Endothelial cell of umbilical vein (primary cell): ENCODE measurements around the gene RTP3. TPM values are rescaled to one million over a fixed set of nuclear protein-coding genes. Genes with fewer than 3 reads are reported as not detected.

ENCODE experiments used
- BruUV-seq: library from RNA; stranded (reverse); fragments of 400-500 nt; replicated peaks from 2 replicates; lab custom pipeline; 2021; lab: Mats Ljungman, UMichigan
- CTCF ChIA-PET: fragments of 300-600, 350-600 bp; sonication (Branson Sonifier 250); formaldehyde crosslinking; loops from one replicate; lab custom pipeline; 2021; ENCODE audit warnings: antibody characterized with exemption, inconsistent platforms; lab: Charles Lee
- POLR2A ChIA-PET: fragments of 300-600, 350-600 bp; sonication (Branson Sonifier 250); formaldehyde crosslinking; loops from one replicate; lab custom pipeline; 2021; ENCODE audit warnings: antibody characterized with exemption, inconsistent platforms; lab: Charles Lee
- DNase-seq: peaks from one replicate; pipeline ENCODE4 v3.0.0-alpha.2; 2011; ENCODE audit warnings: low read depth, low spot score
- FAIRE-seq: peaks from 2 replicates; lab custom pipeline; 2011; peaks lifted over from hg19 to GRCh38; lab: Jason Lieb, UNC
- H2AFZ ChIP-seq: 2 replicates; pipeline ENCODE4 v1.6.0; 2012; ENCODE audit warnings: low read depth, low read length, control low read depth, inconsistent platforms
- H3K27ac ChIP-seq: 2 replicates; pipeline ENCODE4 v1.5.1; 2011; ENCODE audit warnings: low read depth, mild to moderate bottlenecking, control low read depth, low read length, moderate library complexity; ENCODE audit not compliant: insufficient read depth
- H3K27me3 ChIP-seq, 2 experiments: 2 replicates each; pipeline versions ENCODE4 v1.6.0 to v1.6.1; 2011; ENCODE audit warnings: low read length in 2 of 2, mixed read lengths in 1 of 2; ENCODE audit not compliant: control insufficient read depth in 2 of 2, insufficient read depth in 2 of 2
- H3K36me3 ChIP-seq, 2 experiments: 2 replicates in 1 of 2; 3 replicates in 1 of 2; pipeline ENCODE4 v1.5.1; 2011; ENCODE audit warnings: low read length in 2 of 2, mild to moderate bottlenecking in 1 of 2, moderate library complexity in 1 of 2; ENCODE audit not compliant: control insufficient read depth in 2 of 2, insufficient read depth in 2 of 2; ENCODE audit errors: extremely low read depth in 1 of 2
- H3K4me1 ChIP-seq: 3 replicates; pipeline ENCODE4 v1.5.1; 2011; ENCODE audit warnings: mild to moderate bottlenecking, low read length; ENCODE audit not compliant: control insufficient read depth, insufficient read depth; ENCODE audit errors: extremely low read depth
- H3K4me2 ChIP-seq: 2 replicates; pipeline ENCODE4 v1.6.1; 2011; ENCODE audit warnings: low read length, control low read depth, mixed read lengths; ENCODE audit not compliant: insufficient read depth
- H3K4me3 ChIP-seq, 3 experiments: fragments of 200-600 bp in 1 of 3; sonication (generic), shearing (Covaris generic) in 1 of 3; replicated peaks in 1 of 3; 2 replicates each; pipeline ENCODE4 v1.5.1; 2011 to 2016; ENCODE audit warnings: control low read depth in 3 of 3, low read length in 3 of 3, mild to moderate bottlenecking in 2 of 3, inconsistent platforms in 1 of 3, low read depth in 1 of 3, moderate library complexity in 1 of 3; ENCODE audit not compliant: insufficient read depth in 1 of 3
- H3K79me2 ChIP-seq: 2 replicates; pipeline ENCODE4 v1.6.0; 2012; ENCODE audit warnings: low read length, inconsistent platforms; ENCODE audit not compliant: control insufficient read depth, insufficient read depth
- H3K9ac ChIP-seq: replicated peaks from 2 replicates; pipeline ENCODE3; 2011; ENCODE audit warnings: low read length, control low read depth; ENCODE audit not compliant: insufficient read depth; ENCODE audit errors: extremely low read depth
- H3K9me1 ChIP-seq: replicated peaks from 3 replicates; pipeline ENCODE4 v1.6.0; 2011; ENCODE audit warnings: mild to moderate bottlenecking, low read length; ENCODE audit not compliant: control insufficient read depth, insufficient read depth; ENCODE audit errors: extremely low read depth
- H3K9me3 ChIP-seq: replicated peaks from 2 replicates; pipeline ENCODE4 v1.5.1; 2012; ENCODE audit warnings: low read length, inconsistent platforms; ENCODE audit not compliant: control insufficient read depth, insufficient read depth
- H4K20me1 ChIP-seq: replicated peaks from 2 replicates; pipeline ENCODE3; 2011; ENCODE audit warnings: mild to moderate bottlenecking, low read length; ENCODE audit not compliant: control insufficient read depth, insufficient read depth; ENCODE audit errors: extremely low read depth
- EZH2 ChIP-seq: IDR thresholded peaks from 2 replicates; pipeline ENCODE4 v1.6.1; 2012; ENCODE audit warnings: borderline replicate concordance, low read depth, mild to moderate bottlenecking, moderate library complexity, low read length, inconsistent platforms; ENCODE audit not compliant: severe bottlenecking
- FOS ChIP-seq: IDR thresholded peaks from 2 replicates; pipeline ENCODE4 v1.6.1; 2011; ENCODE audit warnings: mild to moderate bottlenecking, low read length, moderate library complexity, borderline replicate concordance; ENCODE audit not compliant: insufficient read depth
- GATA2 ChIP-seq: IDR thresholded peaks from 2 replicates; pipeline ENCODE4 v1.7.0; 2011; ENCODE audit warnings: low read depth, mild to moderate bottlenecking, moderate library complexity, mixed read lengths, low read length; ENCODE audit not compliant: insufficient read length, insufficient read depth
- JUN ChIP-seq: IDR thresholded peaks from 2 replicates; pipeline ENCODE4 v1.6.1; 2011; ENCODE audit warnings: borderline replicate concordance, low read depth; ENCODE audit not compliant: insufficient read length, insufficient read depth
- MYC ChIP-seq: IDR thresholded peaks from one replicate; pipeline ENCODE4 v1.6.1; 2011; ENCODE audit warnings: mild to moderate bottlenecking, low read depth, low read length
- POLR2A ChIP-seq: IDR thresholded peaks from 2 replicates; pipeline ENCODE4 v1.6.1; 2012; ENCODE audit warnings: low read depth, mild to moderate bottlenecking, control low read depth, low read length
- POLR2AphosphoS5 ChIP-seq: IDR thresholded peaks from 2 replicates; pipeline ENCODE4 v1.6.1; 2012; ENCODE audit warnings: low read depth, mild to moderate bottlenecking, control low read depth, low read length, moderate library complexity; ENCODE audit not compliant: insufficient read depth
- dilution Hi-C: fragments of 300-500 bp; cut with MboI; formaldehyde crosslinking; loops from one replicate; pipeline ENCODE4 v1.15.0; 2019; ENCODE audit warnings: low sequenced_read_pairs; ENCODE audit not compliant: extremely low pct_ligation_motif_present
- intact Hi-C: fragments of 100-400 bp; cut with micrococcal nuclease; formaldehyde crosslinking; loops from one replicate; pipeline ENCODE4 v1.10.0; 2022
- polyA plus RNA-seq, 4 experiments: library from polyadenylated mRNA; depleted of rRNA in 3 of 4; stranded (reverse) in 3 of 4; unstranded in 1 of 4; fragments of >200 nt; gene quantifications; 2 replicates each; pipeline versions ENCODE4 v1.2.1 to v1.2.3, GENCODE V29; 2011 to 2012; ENCODE audit warnings: missing spikeins in 1 of 4
- total RNA-seq: library from RNA; stranded (reverse); gene quantifications from 2 replicates; pipeline ENCODE4 v1.2.3, GENCODE V29; 2021
- TF ChIP-seq, protein P1 (sequence below): IDR thresholded peaks from 2 replicates; pipeline ENCODE4 v1.6.1; 2011; ENCODE audit not compliant: insufficient read depth, insufficient read length
- TF ChIP-seq, protein P2 (sequence below), 2 donors: IDR thresholded peaks; 1 replicate in 1 of 2; 2 replicates in 1 of 2; pipeline ENCODE4 v1.5.1; 2011; ENCODE audit warnings: low read length in 2 of 2, mild to moderate bottlenecking in 2 of 2, moderate library complexity in 2 of 2, control low read depth in 1 of 2, inconsistent platforms in 1 of 2, low read depth in 1 of 2; ENCODE audit not compliant: insufficient read depth in 1 of 2; ENCODE audit errors: extremely low read depth in 1 of 2

The RTP3 gene
- total and polyA plus RNA-seq, 2 donors (not counting 3 experiments of a cell fraction or from before 2014, with no cell fraction given): 0.06 TPM; not detected in 1

DNA sequence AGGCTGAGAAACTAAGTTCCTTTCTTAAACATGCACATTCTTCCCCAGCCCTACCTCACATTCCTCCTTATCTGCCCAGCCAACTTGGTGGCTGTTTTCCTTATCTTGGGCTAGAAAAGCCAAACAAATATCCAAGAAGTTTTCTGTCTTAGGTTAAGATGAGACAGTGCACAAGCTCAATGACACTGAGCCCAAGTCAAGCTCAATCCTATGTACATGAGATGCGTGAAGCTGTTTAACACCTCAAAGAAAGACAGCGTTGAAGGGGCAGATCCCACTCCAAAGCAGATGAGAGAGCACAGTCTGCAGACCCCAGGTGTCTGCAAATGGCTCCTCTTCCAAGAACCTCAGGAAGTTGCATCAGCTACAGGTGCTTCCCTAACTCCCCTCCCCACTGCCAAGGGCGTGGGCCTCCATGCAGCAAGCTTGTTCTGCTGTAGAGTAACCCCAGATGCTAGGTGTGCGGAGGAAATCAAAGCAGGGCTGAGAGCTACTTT lies 51.7 kb downstream of the RTP3 start:
- no peaks in the 10 kb centered on the region for H3K9me3 ChIP-seq
- H3K9ac ChIP-seq: no peak overlapping the region
- H3K27me3 ChIP-seq: peaks cover 0 to 6% of the 10 kb centered on the region in 2 experiments
- POLR2A ChIA-PET: no interaction called here
- H3K4me2 ChIP-seq: no peak overlapping the region
- dilution Hi-C loops: no loop called here
- CTCF ChIA-PET: interaction anchor here (1.0 to 1.8 kb wide), 4 partner anchors 9 to 61 kb away, joined by 3 to 14 read pairs (median 6); no protein-coding TSS in a partner anchor
- intact Hi-C loops: no loop called here
- H3K4me3 ChIP-seq: no peak overlapping the region
- DNase-seq: no peak
- no peak overlapping the region for H2AFZ ChIP-seq
- BruUV-seq: no TSS peak
- no peaks in the 10 kb centered on the region for H3K79me2 ChIP-seq
- H3K9me1 ChIP-seq: no peaks in the 10 kb centered on the region
- no peak overlapping the region for H3K27ac ChIP-seq
- no peak for FAIRE-seq
- no peaks in the 10 kb centered on the region for H3K4me1 ChIP-seq
- TF ChIP-seq JUN: no peak
- TF ChIP-seq GATA2: no peak
- TF ChIP-seq, protein P1, sequence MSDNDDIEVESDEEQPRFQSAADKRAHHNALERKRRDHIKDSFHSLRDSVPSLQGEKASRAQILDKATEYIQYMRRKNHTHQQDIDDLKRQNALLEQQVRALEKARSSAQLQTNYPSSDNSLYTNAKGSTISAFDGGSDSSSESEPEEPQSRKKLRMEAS: no peak
- no peak for TF ChIP-seq EZH2
- TF ChIP-seq FOS: no peak
- no peak for TF ChIP-seq POLR2A
- no peak for TF ChIP-seq POLR2AphosphoS5
- no peak for TF ChIP-seq MYC
- TF ChIP-seq, protein P2, sequence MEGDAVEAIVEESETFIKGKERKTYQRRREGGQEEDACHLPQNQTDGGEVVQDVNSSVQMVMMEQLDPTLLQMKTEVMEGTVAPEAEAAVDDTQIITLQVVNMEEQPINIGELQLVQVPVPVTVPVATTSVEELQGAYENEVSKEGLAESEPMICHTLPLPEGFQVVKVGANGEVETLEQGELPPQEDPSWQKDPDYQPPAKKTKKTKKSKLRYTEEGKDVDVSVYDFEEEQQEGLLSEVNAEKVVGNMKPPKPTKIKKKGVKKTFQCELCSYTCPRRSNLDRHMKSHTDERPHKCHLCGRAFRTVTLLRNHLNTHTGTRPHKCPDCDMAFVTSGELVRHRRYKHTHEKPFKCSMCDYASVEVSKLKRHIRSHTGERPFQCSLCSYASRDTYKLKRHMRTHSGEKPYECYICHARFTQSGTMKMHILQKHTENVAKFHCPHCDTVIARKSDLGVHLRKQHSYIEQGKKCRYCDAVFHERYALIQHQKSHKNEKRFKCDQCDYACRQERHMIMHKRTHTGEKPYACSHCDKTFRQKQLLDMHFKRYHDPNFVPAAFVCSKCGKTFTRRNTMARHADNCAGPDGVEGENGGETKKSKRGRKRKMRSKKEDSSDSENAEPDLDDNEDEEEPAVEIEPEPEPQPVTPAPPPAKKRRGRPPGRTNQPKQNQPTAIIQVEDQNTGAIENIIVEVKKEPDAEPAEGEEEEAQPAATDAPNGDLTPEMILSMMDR (IDR thresholded peaks at IDR 0.05; ENCODE audit: extremely low read depth in 1 of 2, insufficient read depth in 1 of 2, low read depth in 1 of 2, low read length in 2 of 2): no peak
- no peaks in the 10 kb centered on the region for H3K36me3 ChIP-seq
- H4K20me1 ChIP-seq: no peaks in the 10 kb centered on the region
